ENCODE measurements around the gene GALP. TPM values are rescaled to one million over a fixed set of nuclear protein-coding genes. Genes with fewer than 3 reads are reported as not detected.

GALP gene
- total RNA-seq, 1 donor from 2014 or later: not detected

DNA sequence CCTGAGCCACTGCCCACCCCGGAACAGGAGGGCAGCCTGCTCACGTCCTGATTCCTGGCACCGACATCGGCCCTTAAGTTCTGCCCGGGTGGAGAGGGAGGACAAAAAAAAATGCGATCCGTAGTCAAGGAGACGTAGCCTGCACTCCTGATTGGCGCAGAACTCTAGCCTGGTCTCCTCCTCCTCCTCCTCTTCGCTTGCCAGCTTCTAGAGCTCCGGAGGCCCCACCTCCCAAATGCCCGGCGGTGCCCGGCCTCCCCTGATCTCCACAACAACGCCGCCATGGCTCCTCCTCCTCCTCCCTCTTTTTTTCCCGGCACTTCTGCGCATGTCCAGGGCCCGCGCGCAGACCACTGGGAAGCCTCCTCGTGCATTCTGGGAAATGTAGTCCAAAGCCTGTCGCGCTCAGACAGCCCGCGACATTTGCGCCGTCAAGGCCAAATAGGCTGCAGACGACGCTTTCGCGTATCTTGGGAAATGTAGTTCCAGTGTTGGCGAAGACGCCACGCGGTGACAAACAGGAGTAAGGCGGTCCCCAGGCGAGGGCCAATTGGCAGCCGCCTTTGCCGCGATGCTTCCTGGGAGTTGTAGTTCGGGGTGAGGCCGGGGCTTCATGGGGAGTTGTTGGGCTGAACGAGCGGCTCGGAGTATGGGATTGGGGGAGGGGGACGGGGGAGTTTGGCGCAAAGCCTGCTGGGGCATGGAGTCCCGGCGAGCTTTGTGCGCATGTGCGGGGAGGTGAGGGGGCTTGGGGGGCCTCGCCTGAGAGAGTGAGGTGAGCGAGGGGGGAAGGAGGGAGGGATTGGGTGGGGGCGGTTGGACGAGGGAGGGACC, 35.0 kb upstream of the GALP start, which contains the start of gene ZNF444:
Gene ZNF444, plus strand, starts transcription at position 705 of the 834 bp plus-strand sequence. CDS start 5,625 bp downstream, outside the sequence.
- intact Hi-C loops (cut with DNase I): loop anchor here (1.0 to 10.0 kb wide), 7 partner anchors 19 to 1102 kb away; partner anchors contain the start of genes PPP1R12C, ZNF582, ZNF787 and ZNF805
- DNase-seq (ENCODE audit: low spot score in 2 of 2): peak; percentile 98 to 99
- Histone ChIP-seq H3K36me3 (no peaks in the 10 kb centered on the region), H3K27ac (peak within 1 kb of the TSS; percentile 82 to 93), H3K9me3 (no peaks in the 10 kb centered on the region), H3K4me1 (peaks cover 0 to 15% of the 10 kb centered on the region in 2 donors), H3K27me3 (no peaks in the 10 kb centered on the region), H3K4me3 (peak within 1 kb of the TSS; percentile 61 to 82)
- TF ChIP-seq, protein P1, sequence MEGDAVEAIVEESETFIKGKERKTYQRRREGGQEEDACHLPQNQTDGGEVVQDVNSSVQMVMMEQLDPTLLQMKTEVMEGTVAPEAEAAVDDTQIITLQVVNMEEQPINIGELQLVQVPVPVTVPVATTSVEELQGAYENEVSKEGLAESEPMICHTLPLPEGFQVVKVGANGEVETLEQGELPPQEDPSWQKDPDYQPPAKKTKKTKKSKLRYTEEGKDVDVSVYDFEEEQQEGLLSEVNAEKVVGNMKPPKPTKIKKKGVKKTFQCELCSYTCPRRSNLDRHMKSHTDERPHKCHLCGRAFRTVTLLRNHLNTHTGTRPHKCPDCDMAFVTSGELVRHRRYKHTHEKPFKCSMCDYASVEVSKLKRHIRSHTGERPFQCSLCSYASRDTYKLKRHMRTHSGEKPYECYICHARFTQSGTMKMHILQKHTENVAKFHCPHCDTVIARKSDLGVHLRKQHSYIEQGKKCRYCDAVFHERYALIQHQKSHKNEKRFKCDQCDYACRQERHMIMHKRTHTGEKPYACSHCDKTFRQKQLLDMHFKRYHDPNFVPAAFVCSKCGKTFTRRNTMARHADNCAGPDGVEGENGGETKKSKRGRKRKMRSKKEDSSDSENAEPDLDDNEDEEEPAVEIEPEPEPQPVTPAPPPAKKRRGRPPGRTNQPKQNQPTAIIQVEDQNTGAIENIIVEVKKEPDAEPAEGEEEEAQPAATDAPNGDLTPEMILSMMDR (IDR thresholded peaks at IDR 0.05): no peak

DNA sequence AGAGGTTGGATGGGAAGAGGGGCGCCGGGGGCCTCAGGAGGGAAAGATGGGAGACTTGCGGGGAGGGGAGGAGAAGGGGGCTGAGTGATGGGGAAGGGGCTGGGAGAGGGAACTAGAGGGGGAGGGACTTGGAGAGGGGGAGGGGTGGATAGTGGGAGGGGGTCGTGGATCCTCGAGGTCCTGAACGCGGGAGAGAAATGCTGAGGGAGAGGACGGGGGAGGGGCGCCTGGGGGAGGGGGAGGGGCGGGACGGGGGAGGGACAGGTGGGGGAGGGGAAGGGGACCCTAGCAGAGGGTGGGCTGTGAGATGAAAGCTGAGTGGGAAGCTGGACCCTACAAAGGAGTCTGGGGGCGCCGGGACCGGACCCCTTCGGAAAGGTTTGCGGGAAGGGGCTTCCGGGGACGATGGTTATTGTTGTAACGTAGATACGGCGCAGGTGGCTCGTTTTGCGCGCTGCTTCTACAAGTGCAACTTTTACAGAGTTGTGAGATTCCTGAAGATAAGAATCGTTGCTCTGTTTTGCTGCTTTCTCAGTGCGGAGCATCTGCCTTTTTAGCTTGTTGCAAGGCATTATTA, 34.3 kb upstream of the GALP start:
- H3K4me1 ChIP-seq: peaks cover 0 to 15% of the 10 kb centered on the region in 2 donors
- H3K27ac ChIP-seq: peak overlapping the region; percentile 82 to 93
- no peaks in the 10 kb centered on the region for H3K9me3 ChIP-seq
- TF ChIP-seq, protein P1 (IDR thresholded peaks at IDR 0.05): no peak
- no peaks in the 10 kb centered on the region for H3K27me3 ChIP-seq
- DNase-seq (ENCODE audit: low spot score in 2 of 2): peak in 1 of 2 donors; percentile 69
- H3K36me3 ChIP-seq: peaks cover under 1 to 5% of the 10 kb centered on the region in 2 donors
- intact Hi-C loops (cut with DNase I): loop anchor here (1.0 to 10.0 kb wide), 6 partner anchors 36 to 1101 kb away; partner anchors contain the start of genes PPP1R12C, ZNF582, ZNF805 and ZSCAN5A
- peak overlapping the region; percentile 61 to 82 for H3K4me3 ChIP-seq

DNA sequence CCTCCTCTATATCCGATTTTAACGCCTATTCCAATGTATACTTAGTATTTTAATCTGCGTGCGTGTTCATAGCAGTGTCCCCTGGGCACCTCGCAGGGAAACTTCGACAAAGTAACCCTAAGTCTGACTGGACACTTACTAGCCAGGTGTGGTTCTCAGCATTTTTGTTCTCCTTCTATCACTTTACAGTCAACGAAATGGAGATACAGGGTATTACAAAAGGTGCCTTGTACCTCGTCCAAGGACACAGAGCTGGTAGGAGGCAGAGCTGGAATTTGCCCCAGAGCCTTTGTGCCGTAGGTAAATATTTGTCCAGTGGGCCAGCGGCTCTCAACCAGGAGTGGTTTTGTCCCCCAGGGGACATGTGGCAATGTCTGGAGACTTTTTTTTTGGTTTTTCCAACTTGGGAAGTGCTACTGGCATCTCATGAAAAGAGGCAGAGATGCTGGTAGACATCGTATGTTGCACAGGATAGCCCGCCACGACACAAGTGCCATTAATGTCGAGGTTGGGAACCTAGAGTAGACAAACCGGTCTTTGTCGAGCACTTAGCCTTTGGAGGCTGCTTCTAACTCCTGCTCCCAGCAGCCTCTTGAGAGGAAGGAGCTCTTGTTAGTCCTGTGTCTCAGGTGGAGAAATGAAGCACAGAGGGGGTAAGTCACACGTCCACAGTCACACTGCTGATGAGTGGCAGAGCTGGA, 33.6 kb upstream of the GALP start:
- Histone ChIP-seq H3K36me3 (peaks cover 8 to 13% of the 10 kb centered on the region in 2 donors), H3K27me3 (no peaks in the 10 kb centered on the region), H3K4me1 (peaks cover 0 to 15% of the 10 kb centered on the region in 2 donors), H3K27ac (peak overlapping the region; percentile 82 to 93), H3K4me3 (peak overlapping the region; percentile 61 to 82), H3K9me3 (no peaks in the 10 kb centered on the region)
- intact Hi-C loops (cut with DNase I): loop anchor here (5.0 to 10.0 kb wide), 3 partner anchors 695 to 1100 kb away; partner anchors contain the start of genes PPP1R12C and ZNF805
- TF ChIP-seq, protein P1 (IDR thresholded peaks at IDR 0.05): no peak
- DNase-seq (ENCODE audit: low spot score in 2 of 2): no peak

DNA sequence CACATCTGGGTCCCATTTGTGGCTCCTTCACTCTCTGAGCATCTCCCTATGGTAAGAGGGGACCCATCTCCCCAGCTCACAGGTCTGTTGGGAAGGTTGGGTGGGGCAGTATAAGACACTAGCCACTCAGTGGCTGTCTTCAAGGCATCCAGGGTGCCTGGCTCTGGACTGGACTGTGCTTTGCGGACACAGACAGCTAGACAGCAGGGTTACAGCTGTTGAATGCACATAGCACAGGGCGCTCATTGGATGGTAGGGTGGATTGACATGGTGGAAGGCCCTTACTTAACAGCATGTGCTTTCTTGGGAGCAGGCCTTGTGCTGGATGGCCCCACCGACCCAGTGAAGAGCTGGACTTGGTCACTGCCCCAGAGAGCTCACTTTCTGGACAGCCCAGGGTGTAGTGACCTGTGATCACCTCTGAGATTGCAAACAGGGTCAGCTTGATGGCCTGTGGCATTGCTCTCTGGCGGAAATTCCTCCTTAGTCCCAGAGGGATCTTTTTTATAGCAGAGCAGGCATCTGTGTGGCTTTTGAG, 32.8 kb upstream of the GALP start:
- no peak for DNase-seq (ENCODE audit: low spot score in 2 of 2)
- Histone ChIP-seq H3K4me1 (peaks cover 0 to 15% of the 10 kb centered on the region in 2 donors), H3K27ac (peak overlapping the region in 1 of 2 donors; percentile 82), H3K4me3 (no peak overlapping the region), H3K9me3 (no peaks in the 10 kb centered on the region), H3K27me3 (no peaks in the 10 kb centered on the region), H3K36me3 (peaks cover 11 to 20% of the 10 kb centered on the region in 2 donors)
- intact Hi-C loops (cut with DNase I): loop anchor here (5.0 to 10.0 kb wide), 3 partner anchors 694 to 1099 kb away; partner anchors contain the start of genes PPP1R12C and ZNF805
- TF ChIP-seq, protein P1 (IDR thresholded peaks at IDR 0.05): no peak

DNA sequence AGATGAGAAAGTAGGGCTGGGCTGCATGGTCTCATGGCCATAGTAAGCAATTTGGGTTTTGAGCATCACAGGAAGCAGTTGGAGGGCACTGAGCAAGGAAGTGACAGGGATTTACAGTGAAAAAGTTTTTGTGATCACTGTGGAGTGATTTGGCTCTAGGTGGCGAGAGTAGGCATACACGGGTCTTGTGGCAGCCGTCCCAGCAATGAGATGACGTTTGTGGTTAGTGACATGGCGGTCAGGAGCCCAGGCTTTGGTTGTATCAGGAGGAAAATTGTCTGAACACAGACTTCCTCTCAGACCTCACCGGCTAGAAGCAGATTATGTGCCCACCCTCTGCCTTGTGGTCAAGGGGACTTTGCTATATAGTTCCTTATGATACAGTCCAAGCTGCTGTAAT, 31.4 kb upstream of the GALP start:
- no peak for DNase-seq (ENCODE audit: low spot score in 2 of 2)
- Histone ChIP-seq H3K27ac (no peak overlapping the region), H3K9me3 (no peaks in the 10 kb centered on the region), H3K36me3 (peaks cover 19 to 31% of the 10 kb centered on the region in 2 donors), H3K27me3 (no peaks in the 10 kb centered on the region), H3K4me1 (peaks cover 0 to 15% of the 10 kb centered on the region in 2 donors), H3K4me3 (no peak overlapping the region)
- intact Hi-C loops (cut with DNase I): loop anchor here (5.0 to 10.0 kb wide), 3 partner anchors 693 to 1098 kb away; partner anchors contain the start of genes PPP1R12C and ZNF805
- TF ChIP-seq, protein P1 (IDR thresholded peaks at IDR 0.05): no peak

All from ascending aorta (tissue), 2 donors.